Heart left ventricle (tissue), 16 donors: Measurements from ENCODE around the gene ALAS1. TPM values are rescaled to one million over a fixed set of nuclear protein-coding genes. Genes with fewer than 3 reads are reported as not detected.

Source experiments
- ATAC-seq, 4 donors: fragments of 200-7000 bp; cut with Tn5 transposase; one replicate each; pipeline ENCODE4 v1.9.1; 2020 to 2022; ENCODE audit warnings: moderate library complexity in 4 of 4, mild to moderate bottlenecking in 3 of 4, moderate number of reproducible peaks in 1 of 4
- DNase-seq, 5 donors: peaks; one replicate each; pipeline ENCODE4 v3.0.0-alpha.2; 2020
- H3K27ac ChIP-seq, 12 donors: fragments of 200-600 bp; sonication (generic) in 4 of 12; one replicate each; pipeline versions ENCODE4 v1.5.0 to v1.8.0; 2016 to 2022; ENCODE audit warnings: mild to moderate bottlenecking in 2 of 12
- H3K27me3 ChIP-seq, 9 donors: fragments of 200-600 bp; sonication (generic) in 2 of 9; one replicate each; pipeline versions ENCODE4 v1.5.1 to v1.8.0; 2016 to 2022; ENCODE audit warnings: mild to moderate bottlenecking in 3 of 9
- H3K36me3 ChIP-seq, 9 donors: fragments of 200-600 bp; sonication (generic) in 2 of 9; one replicate each; pipeline versions ENCODE4 v1.5.0 to v1.8.0; 2018 to 2022; ENCODE audit warnings: mild to moderate bottlenecking in 2 of 9
- H3K4me1 ChIP-seq, 12 donors: fragments of 200-600 bp; sonication (generic) in 4 of 12; one replicate each; pipeline versions ENCODE4 v1.5.0 to v1.8.0; 2016 to 2022; ENCODE audit warnings: mild to moderate bottlenecking in 3 of 12
- H3K4me3 ChIP-seq, 12 donors: fragments of 200-600 bp; sonication (generic) in 4 of 12; one replicate each; pipeline versions ENCODE4 v1.5.0 to v1.8.0; 2017 to 2022; ENCODE audit warnings: mild to moderate bottlenecking in 9 of 12, moderate library complexity in 4 of 12
- H3K9me3 ChIP-seq, 12 donors: fragments of 200-600 bp; sonication (generic) in 4 of 12; one replicate each; pipeline versions ENCODE4 v1.5.0 to v1.8.0; 2016 to 2022; ENCODE audit warnings: mild to moderate bottlenecking in 1 of 12
- POLR2A ChIP-seq, 2 donors: fragments of 450-650 bp; IDR thresholded peaks; one replicate each; pipeline ENCODE4 v1.6.1; 2017; ENCODE audit warnings: antibody characterized with exemption in 2 of 2, mild to moderate bottlenecking in 2 of 2, moderate library complexity in 2 of 2
- WGBS, 4 donors: extraction: QIAGEN DNeasy Blood & Tissue Kit in 2 of 4; methylation state at CpG; one replicate each; pipeline versions ENCODE4 v1.1.5 to v1.1.7; 2013 to 2018; 5-methylcytosine and 5-hydroxymethylcytosine counted together
- intact Hi-C, 10 donors: fragments of 100-400 bp; cut with DNase I; formaldehyde crosslinking; loops; one replicate each; pipeline versions ENCODE4 v1.11.1 to v1.14.2; 2022
- polyA plus RNA-seq, 2 donors: library from polyadenylated mRNA; stranded (reverse); fragments of 200-250 nt; gene quantifications; one replicate each; pipeline ENCODE4 v1.2.3, GENCODE V29; 2013
- total RNA-seq, 9 donors: library from RNA; depleted of rRNA in 2 of 9; stranded (reverse); fragments of >200 nt in 2 of 9; fragmentation: NEBNext Ultra II Directional in 3 of 9; extraction: Animal tissue kit (Norgen Biotek cat#: 25700) in 3 of 9; gene quantifications; one replicate each; pipeline versions ENCODE4 v1.1.0 to v1.2.4, GENCODE V29; 2016 to 2023
- TF ChIP-seq, protein P1 (sequence below), 12 donors: fragments of 200-600 bp; sonication (generic) in 4 of 12; IDR thresholded peaks; one replicate each; pipeline versions ENCODE4 v1.5.0 to v1.8.0; 2018 to 2022; ENCODE audit warnings: antibody characterized with exemption in 12 of 12, mild to moderate bottlenecking in 5 of 12
- donor health status: ischemic (EF 13 %, LVEDD 7.1; RV severe dilation, severe dysfunction).
- donor health status: healthy with polysubstance abuse.
- donor health status: DM: no; HTN: yes; CAD: no.
- donor health status: DM: no; HTN: no; CAD: no.
- donor health status: ischemic (EF 25% LVEDD 6.9; RV normal size, moderate dysfunction).
- donor health status: ischemic (EF 25% LVEDD 5.7; RV mildly dilated, moderate dysfunction).
- donor health status: healthy.
- donor health status: DM: yes; HTN: yes; CAD: no.
- donor health status: ischemic (EF 35%, LVEDD 5.7; RV mildly dilated, moderate dysfunction).
- donor health status: nonischemic (EF 11% LVEDD 7.7; RV severe dilation, severe dysfunction).
- donor health status: DM: yes; HTN: yes; CAD: no.
- donor health status: PGD.
- donor health status: ischemic (EF 29% LVEDD 5.4; RV normal size, mild dysfunction).
- donor health status: nonischemic (EF 23%, LVEDD 6.1; RV moderate dilation, normal function).

ALAS1 gene
- total and polyA plus RNA-seq, 11 donors: 77.9 to 213 (median 132) TPM

DNA sequence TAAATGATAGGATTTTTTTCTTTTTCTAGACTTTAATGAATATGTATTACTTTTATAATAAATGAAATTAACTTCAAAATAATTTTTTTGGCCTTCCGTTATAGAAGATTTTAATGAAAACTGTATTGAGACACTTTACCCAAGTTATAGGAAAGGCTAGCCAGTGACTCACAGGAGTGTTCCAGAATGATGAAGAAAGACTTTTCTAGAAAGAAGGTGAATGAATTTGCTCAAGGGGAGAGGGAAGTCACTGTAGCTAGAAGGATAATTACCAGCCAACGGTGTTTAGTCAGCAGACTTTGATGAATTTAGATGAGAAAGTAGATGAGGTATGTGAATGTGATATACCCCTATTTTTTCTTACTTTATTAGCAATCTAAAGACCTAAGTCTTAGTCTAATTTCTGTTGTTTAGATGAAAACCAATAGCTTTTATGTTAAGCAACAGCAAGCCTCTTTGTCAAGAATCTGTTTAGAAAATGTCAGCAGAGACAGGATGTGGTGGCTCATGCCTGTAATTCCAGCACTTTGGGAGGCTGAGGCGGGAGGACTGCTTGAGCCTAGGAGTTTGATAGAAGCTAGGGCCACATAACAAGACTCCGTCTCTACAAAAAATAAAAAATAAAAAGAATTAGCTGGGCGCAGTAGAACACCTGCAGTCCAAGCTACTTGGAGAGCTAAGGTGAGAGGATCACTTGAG is 3.2 kb downstream of the ALAS1 start:
- intact Hi-C loops: loop anchor here in 1 of 10 donors (5.0 kb wide), 1 partner anchor 199 kb away; no protein-coding TSS in a partner anchor
- Histone ChIP-seq H3K36me3 (peaks cover 0 to 70% (median 68%) of the 10 kb centered on the region in 9 donors), H3K4me1 (peaks cover 8 to 78% (median 59%) of the 10 kb centered on the region in 12 donors), H3K27ac (peak overlapping the region in 2 of 12 donors; percentile 13 to 69), H3K27me3 (no peaks in the 10 kb centered on the region), H3K9me3 (no peaks in the 10 kb centered on the region), H3K4me3 (no peak overlapping the region)
- TF ChIP-seq POLR2A (IDR thresholded peaks at IDR 0.05): no peak
- TF ChIP-seq, protein P1, sequence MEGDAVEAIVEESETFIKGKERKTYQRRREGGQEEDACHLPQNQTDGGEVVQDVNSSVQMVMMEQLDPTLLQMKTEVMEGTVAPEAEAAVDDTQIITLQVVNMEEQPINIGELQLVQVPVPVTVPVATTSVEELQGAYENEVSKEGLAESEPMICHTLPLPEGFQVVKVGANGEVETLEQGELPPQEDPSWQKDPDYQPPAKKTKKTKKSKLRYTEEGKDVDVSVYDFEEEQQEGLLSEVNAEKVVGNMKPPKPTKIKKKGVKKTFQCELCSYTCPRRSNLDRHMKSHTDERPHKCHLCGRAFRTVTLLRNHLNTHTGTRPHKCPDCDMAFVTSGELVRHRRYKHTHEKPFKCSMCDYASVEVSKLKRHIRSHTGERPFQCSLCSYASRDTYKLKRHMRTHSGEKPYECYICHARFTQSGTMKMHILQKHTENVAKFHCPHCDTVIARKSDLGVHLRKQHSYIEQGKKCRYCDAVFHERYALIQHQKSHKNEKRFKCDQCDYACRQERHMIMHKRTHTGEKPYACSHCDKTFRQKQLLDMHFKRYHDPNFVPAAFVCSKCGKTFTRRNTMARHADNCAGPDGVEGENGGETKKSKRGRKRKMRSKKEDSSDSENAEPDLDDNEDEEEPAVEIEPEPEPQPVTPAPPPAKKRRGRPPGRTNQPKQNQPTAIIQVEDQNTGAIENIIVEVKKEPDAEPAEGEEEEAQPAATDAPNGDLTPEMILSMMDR (IDR thresholded peaks at IDR 0.05): no peak
- no peak for ATAC-seq
- 91 to 95% (median 94%) methylated on average over 5 of the region's 5 CpGs for WGBS, 4 donors
- DNase-seq: no peak

DNA sequence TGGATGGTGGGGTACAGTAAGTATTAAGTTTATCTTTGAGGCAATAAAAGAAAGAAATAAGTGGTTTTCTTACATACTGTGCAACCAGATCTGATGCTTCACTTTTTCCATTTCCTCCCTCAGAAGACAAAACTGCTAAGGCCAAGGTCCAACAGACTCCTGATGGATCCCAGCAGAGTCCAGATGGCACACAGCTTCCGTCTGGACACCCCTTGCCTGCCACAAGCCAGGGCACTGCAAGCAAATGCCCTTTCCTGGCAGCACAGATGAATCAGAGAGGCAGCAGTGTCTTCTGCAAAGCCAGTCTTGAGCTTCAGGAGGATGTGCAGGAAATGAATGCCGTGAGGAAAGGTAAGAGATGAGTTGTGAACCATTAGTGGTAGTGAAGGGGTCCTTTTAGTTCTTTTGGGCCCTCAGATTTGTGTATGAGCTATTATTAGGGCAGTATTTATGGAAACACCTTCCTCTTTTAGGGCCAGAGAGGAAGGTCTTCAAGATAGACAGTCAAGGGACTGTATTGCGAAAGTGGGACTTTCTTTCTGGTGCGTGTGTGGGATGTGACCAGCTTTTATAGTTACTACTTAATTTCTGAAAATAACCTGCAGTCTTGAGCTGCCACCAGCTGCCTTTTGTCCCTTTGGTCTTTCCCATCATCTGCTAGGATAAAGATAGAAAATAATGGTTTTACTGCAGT is 4.6 kb downstream of the ALAS1 start:
- Histone ChIP-seq H3K4me3 (no peak overlapping the region), H3K36me3 (peaks cover 0 to 84% (median 82%) of the 10 kb centered on the region in 9 donors), H3K9me3 (no peaks in the 10 kb centered on the region), H3K4me1 (peaks cover 8 to 64% (median 45%) of the 10 kb centered on the region in 12 donors), H3K27ac (peak overlapping the region in 3 of 12 donors; percentile 14 to 69 (median 23)), H3K27me3 (no peaks in the 10 kb centered on the region)
- intact Hi-C loops: loop anchor here in 1 of 10 donors (5.0 kb wide), 1 partner anchor 200 kb away; no protein-coding TSS in a partner anchor
- TF ChIP-seq, protein P1 (IDR thresholded peaks at IDR 0.05): no peak
- TF ChIP-seq POLR2A (IDR thresholded peaks at IDR 0.05): no peak
- DNase-seq (no peak), ATAC-seq (peak in 1 of 4 donors; percentile 27)
- 58 to 70% (median 62%) methylated on average over 4 of the region's 4 CpGs for WGBS, 4 donors

DNA sequence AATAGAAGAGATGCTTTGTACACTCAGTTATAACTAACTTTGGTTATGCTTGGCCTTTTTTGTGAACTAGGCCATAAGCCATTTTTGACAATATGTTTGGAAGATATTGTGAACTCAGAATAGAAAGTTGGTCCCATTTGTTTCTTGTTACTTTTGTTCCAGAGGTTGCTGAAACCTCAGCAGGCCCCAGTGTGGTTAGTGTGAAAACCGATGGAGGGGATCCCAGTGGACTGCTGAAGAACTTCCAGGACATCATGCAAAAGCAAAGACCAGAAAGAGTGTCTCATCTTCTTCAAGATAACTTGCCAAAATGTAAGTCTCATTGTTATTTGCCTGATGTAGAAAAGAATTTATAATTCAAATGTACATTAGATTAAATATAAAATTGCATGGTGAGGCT is 5.7 kb downstream of the ALAS1 start:
- intact Hi-C loops: loop anchor here in 1 of 10 donors (5.0 kb wide), 1 partner anchor 201 kb away; no protein-coding TSS in a partner anchor
- WGBS, 4 donors: 64 to 91% (median 84%) methylated on average over 1 of the region's 1 CpG

More for the DNA sequence above, 5.7 kb downstream of the ALAS1 start:
- H3K9me3 ChIP-seq: no peaks in the 10 kb centered on the region
- H3K36me3 ChIP-seq: peaks cover 0 to 96% (median 93%) of the 10 kb centered on the region in 9 donors
- H3K27me3 ChIP-seq: no peaks in the 10 kb centered on the region
- TF ChIP-seq POLR2A (IDR thresholded peaks at IDR 0.05): no peak
- TF ChIP-seq, protein P1 (IDR thresholded peaks at IDR 0.05): no peak
- ATAC-seq (no peak), DNase-seq (no peak)
- H3K4me1 ChIP-seq: peaks cover 8 to 58% (median 42%) of the 10 kb centered on the region in 12 donors
- H3K4me3 ChIP-seq: no peak overlapping the region
- H3K27ac ChIP-seq: no peak overlapping the region
